Measurements from ENCODE around the gene IQCB1. TPM values are rescaled to one million over a fixed set of nuclear protein-coding genes. Genes with fewer than 3 reads are reported as not detected.
"Not testable (repeated sequence)": the region's sequence is repeated elsewhere in the genome, so short reads cannot be mapped to it uniquely, and the experiment has no call there.

The IQCB1 gene
- total RNA-seq, 4 donors from 2014 or later = 8.2 to 33.8 (median 23.3) TPM

DNA sequence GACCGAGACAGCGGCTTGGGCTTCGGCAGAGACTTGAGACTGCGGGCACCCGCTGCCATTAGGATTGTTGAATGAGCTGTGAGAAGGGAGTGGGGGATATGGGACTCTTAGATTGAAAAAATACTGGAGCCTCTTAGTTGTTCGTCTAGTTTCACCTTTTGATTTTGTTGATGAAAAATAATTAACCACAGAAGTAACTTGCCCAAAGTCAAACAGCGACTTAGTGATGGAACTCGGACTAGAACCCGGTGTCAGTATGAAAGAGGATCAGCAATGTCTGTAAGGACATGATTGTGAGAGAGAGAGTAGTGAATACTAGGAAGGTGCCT, 84.8 kb downstream of the IQCB1 start:
- no peaks in the 10 kb centered on the region for H3K36me3 ChIP-seq
- TF ChIP-seq POLR2A (IDR thresholded peaks at IDR 0.05) = no peak
- TF ChIP-seq, protein P1, sequence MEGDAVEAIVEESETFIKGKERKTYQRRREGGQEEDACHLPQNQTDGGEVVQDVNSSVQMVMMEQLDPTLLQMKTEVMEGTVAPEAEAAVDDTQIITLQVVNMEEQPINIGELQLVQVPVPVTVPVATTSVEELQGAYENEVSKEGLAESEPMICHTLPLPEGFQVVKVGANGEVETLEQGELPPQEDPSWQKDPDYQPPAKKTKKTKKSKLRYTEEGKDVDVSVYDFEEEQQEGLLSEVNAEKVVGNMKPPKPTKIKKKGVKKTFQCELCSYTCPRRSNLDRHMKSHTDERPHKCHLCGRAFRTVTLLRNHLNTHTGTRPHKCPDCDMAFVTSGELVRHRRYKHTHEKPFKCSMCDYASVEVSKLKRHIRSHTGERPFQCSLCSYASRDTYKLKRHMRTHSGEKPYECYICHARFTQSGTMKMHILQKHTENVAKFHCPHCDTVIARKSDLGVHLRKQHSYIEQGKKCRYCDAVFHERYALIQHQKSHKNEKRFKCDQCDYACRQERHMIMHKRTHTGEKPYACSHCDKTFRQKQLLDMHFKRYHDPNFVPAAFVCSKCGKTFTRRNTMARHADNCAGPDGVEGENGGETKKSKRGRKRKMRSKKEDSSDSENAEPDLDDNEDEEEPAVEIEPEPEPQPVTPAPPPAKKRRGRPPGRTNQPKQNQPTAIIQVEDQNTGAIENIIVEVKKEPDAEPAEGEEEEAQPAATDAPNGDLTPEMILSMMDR (IDR thresholded peaks at IDR 0.05) = no peak
- H3K27ac ChIP-seq = peak overlapping the region; percentile 84 to 97 (median 96)
- no peak for DNase-seq
- H3K4me1 ChIP-seq = peaks cover 14 to 40% (median 26%) of the 10 kb centered on the region in 3 donors
- H3K9me3 ChIP-seq = no peaks in the 10 kb centered on the region
- peaks cover 0 to 4% (median 0%) of the 10 kb centered on the region in 4 donors for H3K27me3 ChIP-seq
- WGBS, 2 donors = 1% methylated on average over 9 of the region's 9 CpGs
- peak overlapping the region; percentile 66 to 99 (median 84) for H3K4me3 ChIP-seq
- intact Hi-C loops (cut with DNase I) = no loop called here

DNA sequence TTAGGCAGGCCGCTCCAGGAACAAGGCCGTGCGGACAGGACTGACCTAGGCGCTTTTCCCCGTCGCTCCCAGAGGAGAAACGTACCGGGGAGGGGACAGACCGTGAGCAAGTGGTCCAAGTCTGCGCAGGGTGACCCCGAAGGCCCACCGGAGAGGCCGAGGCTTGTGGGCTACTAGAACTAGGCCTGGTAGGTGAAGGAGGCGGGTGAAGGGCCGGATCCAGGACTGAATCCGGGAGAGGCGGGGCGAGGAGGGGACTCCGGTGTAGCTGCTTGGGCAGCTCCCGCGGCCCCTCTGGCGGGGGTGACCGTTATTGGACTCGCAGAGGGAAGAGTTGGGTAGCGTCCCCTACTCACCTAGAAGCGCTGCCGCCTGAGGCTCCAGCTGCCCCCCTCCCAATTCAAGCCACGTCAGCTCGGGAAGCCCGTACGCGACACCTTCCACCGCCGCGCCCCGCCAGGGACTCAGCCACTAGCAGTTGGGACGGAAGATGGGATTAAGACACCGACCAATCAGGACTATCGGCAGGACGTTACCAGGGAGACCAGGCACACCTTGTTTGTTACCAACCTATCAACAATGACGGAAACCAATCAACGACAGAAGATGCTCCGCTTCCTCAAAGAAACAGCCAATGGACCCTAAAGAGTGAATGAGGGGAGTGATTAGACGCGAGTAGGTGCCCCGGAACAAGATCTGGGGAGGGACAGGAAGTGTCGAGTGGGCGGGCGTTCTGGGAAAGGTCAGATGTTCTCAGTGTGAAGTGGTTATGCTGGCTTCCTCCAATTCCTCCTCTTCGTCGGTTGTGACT, 85.4 kb downstream of the IQCB1 start, which contains the start of gene GOLGB1:
Gene GOLGB1, minus strand, starts transcription at position 466 of the 811 bp plus-strand sequence. CDS start 18,770 bp downstream, outside the sequence.
- peak; percentile 87 for DNase-seq
- intact Hi-C loops (cut with DNase I) = no loop called here
- Histone ChIP-seq H3K4me3 (peak within 1 kb of the TSS; percentile 66 to 99 (median 84)), H3K27ac (peak within 1 kb of the TSS; percentile 95 to 97 (median 96)), H3K4me1 (peaks cover 14 to 45% (median 26%) of the 10 kb centered on the region in 3 donors), H3K9me3 (no peaks in the 10 kb centered on the region), H3K36me3 (no peaks in the 10 kb centered on the region), H3K27me3 (peaks cover 0 to 3% (median 0%) of the 10 kb centered on the region in 4 donors)
- 0% methylated on average over 13 to 29 of the region's 51 CpGs for WGBS, 2 donors
- TF ChIP-seq POLR2A (IDR thresholded peaks at IDR 0.05) = peak in 3 of 4 donors; percentile 93 to 98 (median 98)
- TF ChIP-seq, protein P1 (IDR thresholded peaks at IDR 0.05) = peak in 2 of 6 experiments; percentile 7 to 12

DNA sequence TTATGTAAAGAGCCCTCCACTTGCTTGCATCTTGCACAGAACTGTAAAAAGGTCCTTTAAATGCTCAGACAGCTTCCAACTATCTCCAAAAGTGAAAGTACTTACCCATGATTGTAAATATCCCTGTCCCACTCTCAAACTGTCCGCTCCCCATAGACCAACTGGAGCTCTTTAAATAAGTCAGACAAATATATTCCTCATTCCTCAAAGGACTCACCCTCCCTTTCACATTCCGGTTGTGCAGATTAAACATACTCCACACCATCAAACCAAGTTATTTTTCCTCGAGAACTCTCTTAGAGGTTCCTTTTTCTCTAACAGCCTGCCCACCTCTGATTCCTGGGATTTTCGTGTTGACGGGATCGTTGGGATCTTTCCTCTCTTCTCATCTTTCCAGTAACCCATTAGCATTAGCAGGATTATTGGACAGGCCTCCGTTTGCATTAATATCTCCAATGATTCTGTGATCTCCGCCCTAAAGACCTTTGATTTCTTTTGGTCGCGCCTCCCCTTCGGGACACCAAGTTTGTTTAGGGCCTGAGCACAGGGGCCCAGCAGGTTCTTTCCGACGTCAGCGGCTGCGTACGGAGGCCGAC, 86.1 kb downstream of the IQCB1 start:
- DNase-seq = no peak

DNA sequence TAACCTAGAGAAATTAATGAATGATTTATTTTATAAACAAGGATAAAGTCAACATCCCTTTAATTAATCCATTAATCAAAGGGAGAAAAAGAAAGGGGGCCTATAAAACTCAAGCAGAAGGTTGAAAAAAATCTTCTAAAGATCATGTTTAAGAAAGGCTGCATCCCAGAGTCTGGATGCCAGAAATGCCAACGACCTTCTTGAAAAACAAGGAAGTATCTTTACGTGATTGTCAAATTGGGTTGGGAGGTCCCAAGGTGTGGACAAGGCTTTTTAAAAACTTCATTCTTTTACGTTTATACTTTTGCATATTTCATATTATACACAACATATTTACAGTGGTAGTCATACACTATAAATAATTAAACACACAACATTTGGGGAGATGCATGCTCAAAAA, 86.9 kb downstream of the IQCB1 start:
- 24 to 34% methylated on average over 3 of the region's 3 CpGs for WGBS, 2 donors
- Histone ChIP-seq H3K4me1 (peaks cover 14 to 45% (median 26%) of the 10 kb centered on the region in 3 donors), H3K4me3 (peak overlapping the region; percentile 66 to 99 (median 84)), H3K9me3 (no peaks in the 10 kb centered on the region), H3K27ac (peak overlapping the region in 2 of 4 donors; percentile 95 to 96), H3K27me3 (no peaks in the 10 kb centered on the region), H3K36me3 (peaks cover 0 to 4% (median 0%) of the 10 kb centered on the region in 3 donors)
- intact Hi-C loops (cut with DNase I) = no loop called here
- TF ChIP-seq, protein P1 (IDR thresholded peaks at IDR 0.05) = no peak
- TF ChIP-seq POLR2A (IDR thresholded peaks at IDR 0.05) = no peak
- DNase-seq = no peak

More for the DNA sequence above, 86.1 kb downstream of the IQCB1 start:
- Histone ChIP-seq H3K27me3 (no peaks in the 10 kb centered on the region), H3K4me1 (peaks cover 14 to 45% (median 26%) of the 10 kb centered on the region in 3 donors), H3K27ac (peak overlapping the region; percentile 95 to 97 (median 96)), H3K9me3 (no peaks in the 10 kb centered on the region), H3K36me3 (no peaks in the 10 kb centered on the region), H3K4me3 (peak overlapping the region; percentile 66 to 99 (median 84))
- WGBS, 2 donors = 0% methylated on average over 10 to 17 of the region's 17 CpGs
- TF ChIP-seq, protein P1 (IDR thresholded peaks at IDR 0.05) = no peak
- TF ChIP-seq POLR2A (IDR thresholded peaks at IDR 0.05) = no peak
- intact Hi-C loops (cut with DNase I) = no loop called here

- DNase-seq; H3K9me3 ChIP-seq; H3K36me3 ChIP-seq; H3K4me3 ChIP-seq; H3K27ac ChIP-seq; intact Hi-C loops (cut with DNase I); H3K27me3 ChIP-seq: not testable (repeated sequence)
- H3K4me1 ChIP-seq = peaks cover 7 to 30% (median 14%) of the 10 kb centered on the region in 3 donors
- WGBS, 2 donors = 90 to 93% methylated on average over 2 of the region's 2 CpGs
These were observed 91.8 kb downstream of the IQCB1 start for GRCh38 chr3:121743106-121743505.
